GM12801 (cell line): Measurements from ENCODE around the gene CSMD2.

ENCODE experiments used
- TF ChIP-seq, protein P1 (sequence below): IDR thresholded peaks from one replicate; pipeline ENCODE4 v1.5.1; 2011; ENCODE audit warnings: control low read depth; ENCODE audit not compliant: insufficient read length; ENCODE audit errors: extremely low read depth

CSMD2 gene

DNA sequence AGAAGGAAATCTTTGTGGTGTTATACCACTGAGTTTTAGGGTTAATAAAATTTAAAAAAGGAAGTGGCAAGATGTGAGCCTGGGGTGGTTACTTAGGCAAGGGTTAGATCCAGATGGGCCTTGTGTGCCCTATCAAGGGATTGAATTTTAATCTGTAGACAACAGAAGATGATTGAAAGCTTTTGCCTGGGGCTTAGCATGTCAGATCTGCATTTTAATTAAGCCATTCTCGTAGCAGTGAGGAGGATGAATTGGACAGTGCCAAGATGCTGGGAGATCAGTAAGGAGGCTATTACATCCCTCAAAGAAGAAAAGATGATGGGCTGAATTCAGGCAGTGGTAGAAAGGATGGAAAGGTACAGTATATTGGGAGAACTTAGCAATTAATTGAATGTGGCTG is 258.9 kb downstream of the CSMD2 start:
- TF ChIP-seq, protein P1, sequence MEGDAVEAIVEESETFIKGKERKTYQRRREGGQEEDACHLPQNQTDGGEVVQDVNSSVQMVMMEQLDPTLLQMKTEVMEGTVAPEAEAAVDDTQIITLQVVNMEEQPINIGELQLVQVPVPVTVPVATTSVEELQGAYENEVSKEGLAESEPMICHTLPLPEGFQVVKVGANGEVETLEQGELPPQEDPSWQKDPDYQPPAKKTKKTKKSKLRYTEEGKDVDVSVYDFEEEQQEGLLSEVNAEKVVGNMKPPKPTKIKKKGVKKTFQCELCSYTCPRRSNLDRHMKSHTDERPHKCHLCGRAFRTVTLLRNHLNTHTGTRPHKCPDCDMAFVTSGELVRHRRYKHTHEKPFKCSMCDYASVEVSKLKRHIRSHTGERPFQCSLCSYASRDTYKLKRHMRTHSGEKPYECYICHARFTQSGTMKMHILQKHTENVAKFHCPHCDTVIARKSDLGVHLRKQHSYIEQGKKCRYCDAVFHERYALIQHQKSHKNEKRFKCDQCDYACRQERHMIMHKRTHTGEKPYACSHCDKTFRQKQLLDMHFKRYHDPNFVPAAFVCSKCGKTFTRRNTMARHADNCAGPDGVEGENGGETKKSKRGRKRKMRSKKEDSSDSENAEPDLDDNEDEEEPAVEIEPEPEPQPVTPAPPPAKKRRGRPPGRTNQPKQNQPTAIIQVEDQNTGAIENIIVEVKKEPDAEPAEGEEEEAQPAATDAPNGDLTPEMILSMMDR: no peak

DNA sequence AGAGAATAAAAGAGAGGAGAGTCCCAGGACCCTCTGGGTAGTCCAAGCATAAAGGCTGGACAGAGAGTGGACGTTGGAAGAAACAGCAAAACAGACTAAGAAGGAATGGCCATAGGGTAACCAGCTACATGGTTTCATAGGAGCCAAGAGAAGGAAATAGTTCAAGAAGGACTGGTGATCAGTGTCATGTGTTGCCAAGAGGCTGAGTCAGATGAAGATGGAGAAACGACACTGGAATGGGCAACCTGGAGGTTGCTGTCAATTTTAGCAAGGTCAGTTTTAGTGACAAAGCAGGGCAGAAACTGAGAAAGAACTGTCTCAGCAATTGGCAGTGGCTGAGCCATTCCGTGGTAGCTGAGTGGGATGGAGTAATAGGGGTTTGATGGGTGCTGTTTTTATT is 259.8 kb downstream of the CSMD2 start:
- TF ChIP-seq, protein P1: no peak

DNA sequence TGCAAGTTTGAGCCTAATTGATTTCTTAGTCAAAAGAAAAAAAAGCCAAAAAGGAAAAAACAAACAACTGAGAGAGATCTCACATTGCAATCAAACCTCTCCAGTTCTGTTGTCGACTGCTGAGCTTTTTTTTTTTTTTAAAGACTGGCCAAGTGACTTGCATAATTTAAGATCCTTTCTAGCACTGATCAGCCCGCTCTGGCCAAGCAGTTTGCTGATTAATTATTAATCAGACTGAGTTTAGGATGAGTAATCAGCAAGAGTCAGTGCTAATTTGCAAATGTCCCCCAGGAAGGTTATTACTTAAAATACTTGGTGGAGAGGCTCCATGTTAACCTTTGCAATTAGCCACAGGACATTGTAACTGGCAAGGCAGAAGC is 261.8 kb downstream of the CSMD2 start:
- TF ChIP-seq, protein P1: no peak

DNA sequence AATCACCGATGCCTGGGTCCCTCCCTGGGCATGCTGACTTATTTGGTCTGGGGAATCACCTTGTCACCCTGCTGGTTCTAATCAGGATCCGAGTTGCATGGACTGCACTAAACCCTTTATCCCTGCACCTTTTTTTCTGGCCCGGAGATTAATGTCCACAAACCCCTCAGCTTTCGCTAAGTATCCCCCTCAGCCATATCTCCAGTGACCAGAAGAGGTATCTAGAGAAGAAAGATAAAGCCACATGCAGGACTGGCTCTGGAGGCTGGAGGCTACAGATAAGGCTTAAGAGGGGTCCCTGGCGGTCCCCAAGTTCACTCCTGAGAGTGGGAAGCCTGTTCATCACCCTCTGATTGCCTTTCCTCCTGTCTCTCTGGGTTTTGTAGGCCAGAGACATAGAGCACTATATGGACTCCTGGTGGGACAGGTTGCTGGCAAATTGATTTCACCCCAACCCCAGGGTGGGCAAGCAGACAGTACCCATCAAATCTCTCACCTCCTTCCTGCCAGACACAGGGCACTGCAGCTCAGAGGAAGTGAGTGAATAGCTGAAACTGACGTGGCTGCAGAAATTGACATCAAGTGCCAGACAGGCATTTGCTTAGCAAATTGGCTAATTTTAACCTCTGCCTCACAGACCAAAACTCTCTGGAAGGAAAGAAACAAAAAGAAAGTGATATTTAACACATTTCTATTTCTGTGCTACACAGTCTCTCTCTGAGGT is 262.4 kb downstream of the CSMD2 start:
- TF ChIP-seq, protein P1: no peak

DNA sequence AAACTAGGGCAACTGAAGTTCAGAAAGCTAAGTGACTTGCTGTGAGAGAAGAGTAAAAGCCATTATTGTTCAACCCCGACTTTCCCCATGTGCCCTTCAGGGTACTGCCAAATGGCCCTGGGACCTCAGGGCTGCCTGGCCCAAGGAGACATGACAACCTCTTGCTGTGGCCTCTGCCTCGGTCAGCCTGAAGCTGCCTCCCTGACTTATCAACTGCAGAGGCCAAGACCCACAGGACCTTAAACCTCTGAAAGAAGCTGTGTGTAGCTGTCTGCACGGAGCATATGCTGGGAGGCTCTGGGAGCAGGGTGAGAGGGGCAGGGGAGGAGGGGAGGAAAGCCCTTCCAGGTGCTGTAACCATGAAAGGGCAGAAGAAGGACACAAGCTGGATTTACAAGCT is 265.3 kb downstream of the CSMD2 start:
- TF ChIP-seq, protein P1: no peak

DNA sequence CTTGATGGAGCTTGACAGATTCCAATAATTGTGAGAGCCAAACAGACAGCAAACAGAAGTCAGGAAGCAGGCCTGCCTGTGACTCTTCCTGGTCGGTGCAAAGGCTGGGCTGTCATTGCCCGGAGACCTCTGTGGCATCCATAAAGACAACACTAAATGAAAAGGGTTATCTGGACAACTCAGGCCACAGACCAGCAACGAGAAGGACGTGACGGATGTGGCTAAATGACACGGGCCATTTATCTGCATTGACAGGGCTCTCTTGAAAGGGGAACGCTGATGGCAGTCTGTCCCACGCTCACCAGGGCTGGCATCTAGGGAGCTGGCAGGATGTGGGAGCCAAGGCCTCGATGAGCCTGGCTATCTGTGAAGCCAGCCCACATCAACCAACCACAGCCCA is 266.1 kb downstream of the CSMD2 start:
- TF ChIP-seq, protein P1: no peak

DNA sequence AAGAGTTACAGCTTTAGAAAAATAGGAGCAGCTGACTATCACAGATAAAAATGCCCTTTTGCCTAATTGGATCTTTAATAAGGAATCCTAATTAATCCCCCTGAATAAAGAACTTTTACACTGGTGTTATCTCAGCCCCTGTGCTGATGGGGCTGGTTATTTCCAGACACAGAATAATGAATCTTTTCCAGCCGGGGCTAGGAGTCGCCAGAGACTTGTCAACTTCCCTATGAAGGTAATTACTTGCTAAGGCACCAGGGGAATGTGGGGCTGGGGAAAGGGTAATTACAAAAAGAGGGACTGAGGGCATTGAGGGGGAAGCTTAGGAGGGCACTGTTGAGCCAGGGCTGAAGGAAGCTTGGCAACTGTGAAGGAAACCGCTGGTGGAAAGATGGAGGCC is 266.6 kb downstream of the CSMD2 start:
- TF ChIP-seq, protein P1: no peak
